ENCODE results near the gene DACT1.

- TF ChIP-seq POLR2A (IDR thresholded peaks at IDR 0.05; ENCODE audit: low read depth, low read length) (no peak), POLR2AphosphoS2 (IDR thresholded peaks at IDR 0.05; ENCODE audit: low read depth, low read length) (no peak), SREBF1 (IDR thresholded peaks at IDR 0.05; ENCODE audit: low read length) (no peak), SIN3A (IDR thresholded peaks at IDR 0.05; ENCODE audit: low read depth, low read length) (no peak), EGR1 (IDR thresholded peaks at IDR 0.05; ENCODE audit: borderline replicate concordance in 1 of 2, low read depth in 2 of 2, low read length in 2 of 2) (no peak), RELA (IDR thresholded peaks at IDR 0.05; ENCODE audit: borderline replicate concordance, partially characterized antibody) (no peak), SP1 (IDR thresholded peaks at IDR 0.05; ENCODE audit: low read depth, low read length) (no peak), EED (IDR thresholded peaks at IDR 0.05; ENCODE audit: low read depth) (no peak), NRF1 (conservative IDR thresholded peaks at IDR 0.05; ENCODE audit: low read depth, low read length) (no peak), FOXM1 (IDR thresholded peaks at IDR 0.05; ENCODE audit: low read depth, low read length) (no peak)
- TF ChIP-seq, protein P1, sequence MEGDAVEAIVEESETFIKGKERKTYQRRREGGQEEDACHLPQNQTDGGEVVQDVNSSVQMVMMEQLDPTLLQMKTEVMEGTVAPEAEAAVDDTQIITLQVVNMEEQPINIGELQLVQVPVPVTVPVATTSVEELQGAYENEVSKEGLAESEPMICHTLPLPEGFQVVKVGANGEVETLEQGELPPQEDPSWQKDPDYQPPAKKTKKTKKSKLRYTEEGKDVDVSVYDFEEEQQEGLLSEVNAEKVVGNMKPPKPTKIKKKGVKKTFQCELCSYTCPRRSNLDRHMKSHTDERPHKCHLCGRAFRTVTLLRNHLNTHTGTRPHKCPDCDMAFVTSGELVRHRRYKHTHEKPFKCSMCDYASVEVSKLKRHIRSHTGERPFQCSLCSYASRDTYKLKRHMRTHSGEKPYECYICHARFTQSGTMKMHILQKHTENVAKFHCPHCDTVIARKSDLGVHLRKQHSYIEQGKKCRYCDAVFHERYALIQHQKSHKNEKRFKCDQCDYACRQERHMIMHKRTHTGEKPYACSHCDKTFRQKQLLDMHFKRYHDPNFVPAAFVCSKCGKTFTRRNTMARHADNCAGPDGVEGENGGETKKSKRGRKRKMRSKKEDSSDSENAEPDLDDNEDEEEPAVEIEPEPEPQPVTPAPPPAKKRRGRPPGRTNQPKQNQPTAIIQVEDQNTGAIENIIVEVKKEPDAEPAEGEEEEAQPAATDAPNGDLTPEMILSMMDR (IDR thresholded peaks at IDR 0.05 in 2 of 3, conservative IDR thresholded peaks at IDR 0.05 in 1 of 3; ENCODE audit: control insufficient read depth in 2 of 3, extremely low read depth in 1 of 3, insufficient read depth in 1 of 3, low read depth in 3 of 3, low read length in 3 of 3) = no peak
Observed at GRCh38 chr14:58620011-58620410, 17.8 kb upstream of the DACT1 start.
